ENCODE measurements around the gene ATP1A2.

GRCh38 chr1:160134791-160135572 lies 19.4 kb downstream of the ATP1A2 start:
- TF ChIP-seq POLR2AphosphoS5 (IDR thresholded peaks at IDR 0.05) (no peak), POLR2A (IDR thresholded peaks at IDR 0.05) (no peak)
- TF ChIP-seq, protein P1, sequence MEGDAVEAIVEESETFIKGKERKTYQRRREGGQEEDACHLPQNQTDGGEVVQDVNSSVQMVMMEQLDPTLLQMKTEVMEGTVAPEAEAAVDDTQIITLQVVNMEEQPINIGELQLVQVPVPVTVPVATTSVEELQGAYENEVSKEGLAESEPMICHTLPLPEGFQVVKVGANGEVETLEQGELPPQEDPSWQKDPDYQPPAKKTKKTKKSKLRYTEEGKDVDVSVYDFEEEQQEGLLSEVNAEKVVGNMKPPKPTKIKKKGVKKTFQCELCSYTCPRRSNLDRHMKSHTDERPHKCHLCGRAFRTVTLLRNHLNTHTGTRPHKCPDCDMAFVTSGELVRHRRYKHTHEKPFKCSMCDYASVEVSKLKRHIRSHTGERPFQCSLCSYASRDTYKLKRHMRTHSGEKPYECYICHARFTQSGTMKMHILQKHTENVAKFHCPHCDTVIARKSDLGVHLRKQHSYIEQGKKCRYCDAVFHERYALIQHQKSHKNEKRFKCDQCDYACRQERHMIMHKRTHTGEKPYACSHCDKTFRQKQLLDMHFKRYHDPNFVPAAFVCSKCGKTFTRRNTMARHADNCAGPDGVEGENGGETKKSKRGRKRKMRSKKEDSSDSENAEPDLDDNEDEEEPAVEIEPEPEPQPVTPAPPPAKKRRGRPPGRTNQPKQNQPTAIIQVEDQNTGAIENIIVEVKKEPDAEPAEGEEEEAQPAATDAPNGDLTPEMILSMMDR (IDR thresholded peaks at IDR 0.05), result no peak
